ENCODE measurements around the gene CYP24A1.

CYP24A1 gene

DNA sequence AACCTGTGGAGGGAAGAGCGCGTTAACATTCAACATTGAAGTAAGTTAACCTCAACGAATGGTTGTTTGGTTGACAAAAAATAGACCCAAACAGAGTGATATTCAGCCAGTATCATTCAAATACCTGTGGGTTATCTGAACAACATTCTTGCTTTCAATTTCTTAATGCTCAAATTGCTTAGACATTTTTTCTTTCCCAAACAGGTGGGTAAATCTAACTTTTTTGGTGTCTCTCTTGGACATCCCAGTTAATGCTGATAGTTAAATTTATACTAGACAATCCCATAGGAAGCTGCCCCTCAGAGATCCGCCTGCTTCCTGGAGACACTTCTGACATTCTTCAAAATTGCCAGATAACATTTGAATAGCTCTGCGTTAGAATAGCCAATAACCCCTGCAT lies 20.0 kb upstream of the CYP24A1 start:
- TF ChIP-seq, protein P1, sequence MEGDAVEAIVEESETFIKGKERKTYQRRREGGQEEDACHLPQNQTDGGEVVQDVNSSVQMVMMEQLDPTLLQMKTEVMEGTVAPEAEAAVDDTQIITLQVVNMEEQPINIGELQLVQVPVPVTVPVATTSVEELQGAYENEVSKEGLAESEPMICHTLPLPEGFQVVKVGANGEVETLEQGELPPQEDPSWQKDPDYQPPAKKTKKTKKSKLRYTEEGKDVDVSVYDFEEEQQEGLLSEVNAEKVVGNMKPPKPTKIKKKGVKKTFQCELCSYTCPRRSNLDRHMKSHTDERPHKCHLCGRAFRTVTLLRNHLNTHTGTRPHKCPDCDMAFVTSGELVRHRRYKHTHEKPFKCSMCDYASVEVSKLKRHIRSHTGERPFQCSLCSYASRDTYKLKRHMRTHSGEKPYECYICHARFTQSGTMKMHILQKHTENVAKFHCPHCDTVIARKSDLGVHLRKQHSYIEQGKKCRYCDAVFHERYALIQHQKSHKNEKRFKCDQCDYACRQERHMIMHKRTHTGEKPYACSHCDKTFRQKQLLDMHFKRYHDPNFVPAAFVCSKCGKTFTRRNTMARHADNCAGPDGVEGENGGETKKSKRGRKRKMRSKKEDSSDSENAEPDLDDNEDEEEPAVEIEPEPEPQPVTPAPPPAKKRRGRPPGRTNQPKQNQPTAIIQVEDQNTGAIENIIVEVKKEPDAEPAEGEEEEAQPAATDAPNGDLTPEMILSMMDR (conservative IDR thresholded peaks at IDR 0.05), result no peak
- H3K27ac ChIP-seq, result no peak overlapping the region

DNA sequence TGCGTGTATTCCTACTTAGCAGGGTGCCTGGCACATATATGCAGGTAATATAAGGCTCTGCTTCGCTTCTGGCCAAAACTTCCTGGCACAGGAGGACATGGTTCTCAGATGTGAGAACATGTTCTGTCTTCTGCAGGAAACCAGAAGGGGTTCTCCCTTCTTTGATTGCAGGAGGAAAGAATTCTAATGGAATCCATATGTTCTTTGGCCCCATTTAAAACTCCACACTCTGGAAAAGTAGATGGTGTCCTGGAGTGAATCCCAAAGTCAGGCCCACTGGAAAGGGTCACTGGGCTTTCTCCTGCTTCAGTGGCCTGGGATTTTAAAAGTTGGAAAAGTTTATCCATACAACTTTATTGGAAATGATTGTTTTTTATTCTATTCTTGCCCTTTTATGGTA lies 16.4 kb upstream of the CYP24A1 start:
- no peak overlapping the region for H3K27ac ChIP-seq
- TF ChIP-seq, protein P1 (conservative IDR thresholded peaks at IDR 0.05), result no peak

DNA sequence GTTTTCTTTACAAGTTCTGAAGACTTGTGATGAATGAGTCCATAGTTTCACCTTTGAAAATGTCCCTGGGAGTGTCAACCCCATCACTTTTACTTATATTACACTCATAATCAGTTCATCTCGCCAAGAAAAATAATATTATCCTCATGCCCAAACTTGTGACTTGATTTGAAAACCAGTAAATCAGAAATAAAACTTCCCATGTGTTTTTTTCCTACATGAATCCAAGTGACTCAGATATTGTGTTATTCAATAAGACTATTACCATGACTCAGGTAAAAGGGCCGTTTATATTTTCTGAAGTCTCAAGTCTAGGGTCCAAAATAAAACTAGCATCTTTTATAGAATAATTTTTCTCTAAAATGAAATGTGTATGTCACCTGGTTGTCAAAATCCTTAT lies 15.8 kb upstream of the CYP24A1 start:
- TF ChIP-seq, protein P1 (conservative IDR thresholded peaks at IDR 0.05), result no peak
- H3K27ac ChIP-seq, result no peak overlapping the region

DNA sequence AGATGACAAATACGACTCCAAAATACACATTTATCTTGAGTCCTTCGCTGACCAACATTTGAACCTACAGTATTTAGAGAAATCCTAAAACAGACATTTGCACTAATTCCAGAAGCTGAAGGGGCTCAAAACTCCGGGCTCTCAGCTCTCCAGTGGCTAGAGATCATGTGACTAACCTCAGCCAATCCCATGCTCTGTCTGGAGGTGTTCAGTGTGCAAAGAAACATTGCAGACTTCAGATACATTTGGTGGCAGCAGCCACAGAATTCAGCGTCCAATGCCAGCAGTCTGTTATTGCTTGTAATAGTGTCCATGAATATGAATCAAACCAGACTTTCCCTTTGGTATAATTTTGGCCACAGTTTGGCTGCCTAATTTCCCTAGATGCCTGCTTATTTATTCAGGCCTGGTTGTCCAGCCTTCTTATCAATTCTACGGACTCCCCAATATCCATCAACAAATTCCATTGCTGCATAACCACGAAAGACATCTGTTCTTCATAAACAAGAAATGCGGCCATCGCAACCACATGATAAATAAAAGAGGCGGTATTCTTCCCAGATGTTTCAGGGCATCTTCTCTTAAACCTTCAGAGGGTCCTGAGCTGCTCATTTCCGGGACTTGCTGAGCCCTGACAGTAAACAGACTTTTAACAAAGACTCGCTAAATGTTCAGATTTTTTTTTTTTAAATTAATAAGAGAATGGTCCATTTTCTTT lies 14.5 kb upstream of the CYP24A1 start:
- TF ChIP-seq, protein P1 (conservative IDR thresholded peaks at IDR 0.05), result no peak
- H3K27ac ChIP-seq, result no peak overlapping the region

DNA sequence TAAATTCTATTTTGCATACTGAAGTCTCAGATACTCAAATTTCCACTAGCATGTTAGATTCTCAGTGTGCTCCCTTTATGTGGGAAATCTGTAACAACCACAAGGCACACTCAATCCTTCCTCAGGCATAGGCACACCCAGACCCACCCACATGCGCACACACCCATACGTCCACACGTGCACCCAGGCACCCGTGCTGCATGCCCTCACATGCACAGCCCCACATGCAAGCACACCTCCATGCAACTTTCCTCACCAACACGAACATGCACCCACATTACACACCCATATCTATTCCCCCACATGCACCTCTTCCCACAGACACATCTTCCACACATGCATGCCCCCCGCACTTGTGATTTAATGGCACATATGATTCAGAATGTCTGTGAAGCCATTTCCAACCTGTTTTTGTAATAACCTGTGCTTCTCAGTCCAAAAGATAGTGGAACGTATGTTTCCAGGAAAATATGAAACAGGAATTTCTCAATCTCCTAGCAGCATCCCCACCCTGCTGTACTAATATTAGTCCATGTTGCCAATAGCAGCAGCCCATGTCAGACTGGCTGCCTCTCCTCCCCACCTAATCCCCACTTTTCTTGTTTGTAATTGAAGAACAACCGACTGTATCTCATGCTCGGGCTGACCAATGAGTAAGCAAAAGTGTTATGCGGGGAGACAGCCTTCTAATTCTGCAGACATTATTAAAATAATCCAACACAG lies 11.3 kb upstream of the CYP24A1 start:
- TF ChIP-seq, protein P1 (conservative IDR thresholded peaks at IDR 0.05), result no peak
- no peak overlapping the region for H3K27ac ChIP-seq

DNA sequence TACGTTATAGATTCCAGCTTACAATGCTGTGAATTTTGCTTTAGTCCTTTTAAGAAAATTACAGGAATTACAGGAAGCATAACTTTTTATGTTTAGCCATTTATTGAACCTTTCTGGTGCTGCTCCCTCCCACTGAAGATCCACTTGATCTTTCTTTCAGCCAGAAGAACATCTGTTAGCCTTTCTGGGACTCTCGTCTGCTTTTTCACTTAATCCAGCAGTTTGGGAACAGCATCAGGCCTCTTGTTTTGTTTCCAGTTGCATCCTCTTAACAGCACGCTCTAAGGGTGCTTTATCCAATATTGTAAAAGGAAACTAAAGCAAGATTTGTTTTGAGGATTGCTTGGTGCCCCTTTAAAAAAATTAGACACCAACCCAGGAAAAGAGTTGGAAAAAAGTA lies 10.3 kb upstream of the CYP24A1 start:
- no peak overlapping the region for H3K27ac ChIP-seq
- TF ChIP-seq, protein P1 (conservative IDR thresholded peaks at IDR 0.05), result no peak

DNA sequence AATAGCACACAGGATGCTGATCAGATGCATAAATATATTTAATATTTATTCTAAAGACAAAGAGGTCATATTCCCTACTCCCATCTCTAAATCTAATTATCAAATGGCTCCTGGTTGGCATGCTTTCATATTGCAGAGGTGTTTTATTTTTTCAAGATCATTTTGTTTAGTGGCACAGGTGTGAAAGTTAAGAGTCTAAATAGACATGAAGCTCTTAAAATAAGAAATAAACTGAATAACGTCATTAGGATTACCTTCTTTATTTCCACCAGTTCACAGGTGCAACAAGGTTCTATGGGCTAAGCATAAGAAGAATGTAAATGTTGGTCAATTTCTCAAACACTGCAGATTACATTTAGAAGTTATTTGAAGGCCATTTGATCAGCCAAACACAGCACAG lies 7.1 kb upstream of the CYP24A1 start:
- no peak overlapping the region for H3K27ac ChIP-seq

More for the DNA sequence above, 7.1 kb upstream of the CYP24A1 start:
- TF ChIP-seq, protein P1 (conservative IDR thresholded peaks at IDR 0.05), result no peak
